CD4-positive, alpha-beta T cell treated with Interleukin-6 at 100 ng/mL for 8 hours (primary cell): ENCODE measurements around the gene PEX11A.

Experiments used
- DNase-seq: peaks from one replicate; pipeline ENCODE4 v3.0.0-alpha.2; 2020; ENCODE audit warnings: mixed read lengths, low spot score

Gene PEX11A

GRCh38 chr15:89675606-89676005, 14.9 kb downstream of the PEX11A start:
- no peak for DNase-seq

- DNase-seq, result no peak
Observed at GRCh38 chr15:89674526-89674925, 16.0 kb downstream of the PEX11A start.

- DNase-seq, result no peak
Observed at GRCh38 chr15:89673165-89673512, 17.4 kb downstream of the PEX11A start.

GRCh38 chr15:89672221-89673164, 18.1 kb downstream of the PEX11A start:
- DNase-seq, result no peak

GRCh38 chr15:89671687-89672086, 18.9 kb downstream of the PEX11A start:
- DNase-seq, result no peak

- no peak for DNase-seq
Observed at GRCh38 chr15:89670971-89671560, 19.5 kb downstream of the PEX11A start.

- DNase-seq, result no peak
Observed at GRCh38 chr15:89669941-89670340, 20.6 kb downstream of the PEX11A start.

GRCh38 chr15:89669309-89669865, 21.2 kb downstream of the PEX11A start:
- no peak for DNase-seq

- no peak for DNase-seq
Observed at GRCh38 chr15:89668171-89668570, 22.4 kb downstream of the PEX11A start.

GRCh38 chr15:89667706-89667960, 22.9 kb downstream of the PEX11A start:
- DNase-seq, result no peak

GRCh38 chr15:89666858-89667705, 23.5 kb downstream of the PEX11A start:
- no peak for DNase-seq

GRCh38 chr15:89666184-89666857, 24.2 kb downstream of the PEX11A start:
- no peak for DNase-seq

- no peak for DNase-seq
Observed at GRCh38 chr15:89665449-89666181, 24.9 kb downstream of the PEX11A start.

GRCh38 chr15:89664441-89665350, 25.9 kb downstream of the PEX11A start:
- DNase-seq, result no peak

- DNase-seq, result no peak
Observed at GRCh38 chr15:89662893-89663626, 27.5 kb downstream of the PEX11A start.

- no peak for DNase-seq
Observed at GRCh38 chr15:89660556-89660955, 30.0 kb downstream of the PEX11A start.

GRCh38 chr15:89659295-89659694, 31.3 kb downstream of the PEX11A start:
- DNase-seq, result no peak

- DNase-seq, result no peak
Observed at GRCh38 chr15:89657686-89658200, 32.8 kb downstream of the PEX11A start.

- DNase-seq, result no peak
Observed at GRCh38 chr15:89656116-89656815, 34.3 kb downstream of the PEX11A start.
